IPS DF 4.7 (cell line): Measurements from ENCODE around the gene BCL3.
"Not testable (repeated sequence)": the region's sequence is repeated elsewhere in the genome, so short reads cannot be mapped to it uniquely, and the experiment has no call there.

Source experiments
- DNase-seq: peaks from one replicate; pipeline ENCODE4 v3.0.0-alpha.2; 2013; ENCODE audit warnings: low spot score; ENCODE audit errors: extremely low read depth

Gene BCL3

GRCh38 chr19:44757735-44758505 lies 9.4 kb downstream of the BCL3 start:
- no peak for DNase-seq

- no peak for DNase-seq
Measured at GRCh38 chr19:44758596-44758995, 10.1 kb downstream of the BCL3 start.

GRCh38 chr19:44759083-44759804 lies 10.7 kb downstream of the BCL3 start:
- DNase-seq, result no peak

- no peak for DNase-seq
Measured at GRCh38 chr19:44762038-44762437, 13.5 kb downstream of the BCL3 start.

GRCh38 chr19:44765033-44765948 lies 16.8 kb downstream of the BCL3 start:
- no peak for DNase-seq

- no peak for DNase-seq
Measured at GRCh38 chr19:44765949-44766335, 17.4 kb downstream of the BCL3 start.

- DNase-seq, result no peak
Measured at GRCh38 chr19:44767295-44768180, 19.0 kb downstream of the BCL3 start.

GRCh38 chr19:44770550-44771257 lies 22.2 kb downstream of the BCL3 start:
- DNase-seq, result peak; percentile 90

- not testable (repeated sequence) for DNase-seq
Measured at GRCh38 chr19:44772144-44772543, 23.6 kb downstream of the BCL3 start.

GRCh38 chr19:44772959-44773358 lies 24.5 kb downstream of the BCL3 start:
- no peak for DNase-seq

- no peak for DNase-seq
Measured at GRCh38 chr19:44775676-44776240, 27.2 kb downstream of the BCL3 start.

- DNase-seq, result no peak
Measured at GRCh38 chr19:44776402-44777096, 28.0 kb downstream of the BCL3 start.

- DNase-seq, result no peak
Measured at GRCh38 chr19:44777715-44778347, 29.3 kb downstream of the BCL3 start, which contains the start of gene CBLC. TSS of gene CBLC (plus strand) at chr19:44777890. CDS start at chr19:44777932, 42 bp downstream.

- DNase-seq, result no peak
Measured at GRCh38 chr19:44779150-44779549, 30.6 kb downstream of the BCL3 start.

GRCh38 chr19:44781694-44782093 lies 33.2 kb downstream of the BCL3 start:
- not testable (repeated sequence) for DNase-seq

- DNase-seq, result no peak
Measured at GRCh38 chr19:44782729-44783128, 34.2 kb downstream of the BCL3 start.

GRCh38 chr19:44783545-44783944 lies 35.0 kb downstream of the BCL3 start:
- DNase-seq, result no peak

GRCh38 chr19:44785271-44785670 lies 36.8 kb downstream of the BCL3 start:
- no peak for DNase-seq

- DNase-seq, result no peak
Measured at GRCh38 chr19:44785993-44786392, 37.5 kb downstream of the BCL3 start.
